H1 (cell line): ENCODE measurements around the gene CDKN2A. TPM values are rescaled to one million over a fixed set of nuclear protein-coding genes. Genes with fewer than 3 reads are reported as not detected.
A peak's percentile ranks its signal among the peaks of the same experiment; 100 is the strongest.

Experiments
- CTCF ChIA-PET: fragments of 300-600 bp; sonication (Branson Sonifier 250); formaldehyde crosslinking; loops from one replicate; lab custom pipeline; 2021; ENCODE audit not compliant: partially characterized antibody; lab: Charles Lee
- POLR2A ChIA-PET: fragments of 300-600 bp; sonication (Branson Sonifier 250); formaldehyde crosslinking; loops from one replicate; lab custom pipeline; 2021; ENCODE audit warnings: inconsistent platforms; ENCODE audit not compliant: partially characterized antibody; lab: Charles Lee
- DNase-seq, 2 experiments: peaks; one replicate each; pipeline versions ENCODE4 v3.0.0 to v3.0.0-alpha.2; 2010 to 2022; ENCODE audit warnings: low spot score in 2 of 2, low read depth in 1 of 2, mixed read lengths in 1 of 2
- FAIRE-seq: peaks from 2 replicates; lab custom pipeline; 2011; peaks lifted over from hg19 to GRCh38; lab: Jason Lieb, UNC
- H2AFZ ChIP-seq: 2 replicates; pipeline ENCODE4 v1.8.1; 2012; ENCODE audit warnings: low read length, inconsistent platforms
- H2AK5ac ChIP-seq: 2 replicates; pipeline ENCODE4 v1.6.1; 2013; ENCODE audit warnings: low read depth, low read length
- H2BK120ac ChIP-seq: replicated peaks from 2 replicates; pipeline ENCODE3; 2013; ENCODE audit warnings: low read depth, low read length, inconsistent platforms
- H2BK12ac ChIP-seq: 2 replicates; pipeline ENCODE4 v1.6.1; 2013; ENCODE audit warnings: low read depth, low read length
- H2BK15ac ChIP-seq: 2 replicates; pipeline ENCODE4 v1.6.1; 2013; ENCODE audit warnings: low read length
- H2BK20ac ChIP-seq: 2 replicates; pipeline ENCODE4 v1.6.1; 2013; ENCODE audit warnings: low read length
- H2BK5ac ChIP-seq: 2 replicates; pipeline ENCODE4 v1.6.1; 2013; ENCODE audit warnings: low read depth, low read length
- H3K14ac ChIP-seq: 2 replicates; pipeline ENCODE4 v1.6.1; 2013; ENCODE audit warnings: inconsistent platforms; ENCODE audit not compliant: insufficient read length
- H3K18ac ChIP-seq: 2 replicates; pipeline ENCODE4 v1.6.1; 2013; ENCODE audit warnings: low read length; ENCODE audit errors: extremely low read depth
- H3K23ac ChIP-seq: 2 replicates; pipeline ENCODE4 v1.6.1; 2013; ENCODE audit warnings: inconsistent platforms; ENCODE audit not compliant: insufficient read length
- H3K23me2 ChIP-seq: 2 replicates; pipeline ENCODE4 v1.6.1; 2013; ENCODE audit warnings: low read depth, low read length
- H3K27ac ChIP-seq: 2 replicates; pipeline ENCODE4 v1.6.1; 2011; ENCODE audit warnings: low read depth, low read length, inconsistent platforms
- H3K27me3 ChIP-seq, 4 experiments: replicated peaks in 1 of 4; 1 replicate in 1 of 4; 2 replicates in 3 of 4; pipeline versions ENCODE4 v1.6.1 to v1.8.1; 2011 to 2013; ENCODE audit warnings: low read length in 3 of 4, mild to moderate bottlenecking in 3 of 4, inconsistent platforms in 2 of 4, mixed read lengths in 2 of 4, moderate library complexity in 1 of 4; ENCODE audit not compliant: control insufficient read depth in 3 of 4, insufficient read depth in 3 of 4; ENCODE audit errors: extremely low read depth in 1 of 4
- H3K36me3 ChIP-seq, 4 experiments: 2 replicates each; pipeline versions ENCODE4 v1.6.1 to v1.8.1; 2011 to 2013; ENCODE audit warnings: mild to moderate bottlenecking in 4 of 4, low read length in 3 of 4, moderate library complexity in 2 of 4, control low read depth in 1 of 4, inconsistent platforms in 1 of 4; ENCODE audit not compliant: insufficient read depth in 4 of 4, control insufficient read depth in 2 of 4
- H3K4ac ChIP-seq: replicated peaks from 2 replicates; pipeline ENCODE3; 2013; ENCODE audit warnings: low read length, low read depth, mixed read lengths, inconsistent platforms; ENCODE audit not compliant: insufficient read length
- H3K4me1 ChIP-seq, 4 experiments: replicated peaks in 1 of 4; 1 replicate in 1 of 4; 2 replicates in 3 of 4; pipeline versions ENCODE4 v1.6.1 to v1.8.1; 2011 to 2013; ENCODE audit warnings: low read length in 3 of 4, inconsistent platforms in 2 of 4, mixed read lengths in 1 of 4; ENCODE audit not compliant: insufficient read depth in 4 of 4, control insufficient read depth in 3 of 4
- H3K4me2 ChIP-seq, 2 experiments: 2 replicates each; pipeline versions ENCODE4 v1.6.1 to v1.8.1; 2011 to 2013; ENCODE audit warnings: low read depth in 2 of 2, low read length in 2 of 2, control low read depth in 1 of 2, inconsistent platforms in 1 of 2, mild to moderate bottlenecking in 1 of 2; ENCODE audit not compliant: insufficient read depth in 1 of 2
- H3K4me3 ChIP-seq, 4 experiments: fragments of 200-600, 300-600 bp in 1 of 4; sonication (generic), shearing (Covaris generic), sonication (Bioruptor Twin) in 1 of 4; 2 replicates each; pipeline versions ENCODE4 v1.5.1 to v1.8.1; 2011 to 2016; ENCODE audit warnings: low read length in 4 of 4, low read depth in 3 of 4, control low read depth in 2 of 4, inconsistent platforms in 2 of 4, mild to moderate bottlenecking in 2 of 4, mixed read lengths in 1 of 4, moderate library complexity in 1 of 4; ENCODE audit not compliant: insufficient read depth in 2 of 4; ENCODE audit errors: extremely low read depth in 1 of 4
- H3K56ac ChIP-seq: replicated peaks from 2 replicates; pipeline ENCODE3; 2013; ENCODE audit warnings: low read depth, mild to moderate bottlenecking, mixed read lengths, low read length, inconsistent platforms; ENCODE audit not compliant: insufficient read length
- H3K79me1 ChIP-seq: 2 replicates; pipeline ENCODE4 v1.6.1; 2013; ENCODE audit warnings: low read depth, low read length, control low read depth
- H3K79me2 ChIP-seq, 2 experiments: 2 replicates each; pipeline versions ENCODE4 v1.6.1 to v1.8.1; 2012 to 2013; ENCODE audit warnings: low read length in 2 of 2, mild to moderate bottlenecking in 2 of 2, inconsistent platforms in 1 of 2; ENCODE audit not compliant: insufficient read depth in 2 of 2, control insufficient read depth in 1 of 2
- H3K9ac ChIP-seq, 4 experiments: replicated peaks in 1 of 4; 1 replicate in 1 of 4; 2 replicates in 3 of 4; pipeline versions ENCODE4 v1.6.1 to v1.8.1; 2011 to 2013; ENCODE audit warnings: low read depth in 3 of 4, low read length in 3 of 4, control low read depth in 2 of 4, mild to moderate bottlenecking in 2 of 4, moderate library complexity in 2 of 4, inconsistent platforms in 1 of 4; ENCODE audit errors: extremely low read depth in 1 of 4
- H3K9me3 ChIP-seq, 2 experiments: 2 replicates each; pipeline versions ENCODE4 v1.6.1 to v1.8.1; 2012 to 2013; ENCODE audit warnings: mild to moderate bottlenecking in 2 of 2, moderate library complexity in 2 of 2, control low read depth in 1 of 2, inconsistent platforms in 1 of 2, low read depth in 1 of 2, low read length in 1 of 2, mixed read lengths in 1 of 2; ENCODE audit not compliant: insufficient read depth in 2 of 2
- H4K20me1 ChIP-seq, 2 experiments: replicated peaks in 1 of 2; 2 replicates each; pipeline versions ENCODE3 to v1.8.1; 2011 to 2013; ENCODE audit warnings: inconsistent platforms in 2 of 2, low read length in 2 of 2, mild to moderate bottlenecking in 1 of 2; ENCODE audit not compliant: insufficient read depth in 2 of 2, control insufficient read depth in 1 of 2
- H4K5ac ChIP-seq: 2 replicates; pipeline ENCODE4 v1.6.1; 2013; ENCODE audit warnings: low read length, low read depth, mixed read lengths, inconsistent platforms; ENCODE audit not compliant: insufficient read length
- H4K8ac ChIP-seq: 2 replicates; pipeline ENCODE4 v1.8.0; 2013; ENCODE audit warnings: mild to moderate bottlenecking, moderate library complexity, low read length, inconsistent platforms; ENCODE audit not compliant: insufficient read depth; ENCODE audit errors: extremely low read depth
- H4K91ac ChIP-seq: replicated peaks from 2 replicates; pipeline ENCODE3; 2013; ENCODE audit warnings: low read length, mixed read lengths, inconsistent platforms; ENCODE audit not compliant: insufficient read length
- CEBPB ChIP-seq: IDR thresholded peaks from 2 replicates; pipeline ENCODE4 v1.6.1; 2012; ENCODE audit warnings: low read depth, low read length
- EZH2 ChIP-seq: fragments of 200-600 bp; sonication (generic); IDR thresholded peaks from 2 replicates; pipeline ENCODE4 v1.7.1; 2012; ENCODE audit warnings: low read depth, mild to moderate bottlenecking, moderate library complexity, low read length, inconsistent platforms; ENCODE audit not compliant: severe bottlenecking
- PHF8 ChIP-seq: fragments of 200-600 bp; sonication (generic); conservative IDR thresholded peaks from 2 replicates; pipeline ENCODE4 v1.7.1; 2012; ENCODE audit warnings: low read depth, mild to moderate bottlenecking, inconsistent platforms, low read length, moderate library complexity
- RNF2 ChIP-seq: fragments of 200-900, 300-1000 bp; sonication (generic); IDR thresholded peaks from 2 replicates; pipeline ENCODE4 v1.7.1; 2016; ENCODE audit warnings: borderline replicate concordance, low read depth, mild to moderate bottlenecking, antibody characterized with exemption, low read length; ENCODE audit not compliant: poor library complexity, severe bottlenecking; ENCODE audit errors: missing control alignments
- SP1 ChIP-seq: IDR thresholded peaks from 2 replicates; pipeline ENCODE4 v1.6.1; 2011; ENCODE audit warnings: low read depth, low read length
- SUZ12 ChIP-seq: fragments of 200-600 bp; sonication (generic); IDR thresholded peaks from 2 replicates; pipeline ENCODE4 v1.6.1; 2012; ENCODE audit warnings: mild to moderate bottlenecking, inconsistent platforms, low read length, moderate library complexity, mixed read lengths
- WGBS, 2 experiments: shearing (Covaris generic) in 1 of 2; methylation state at CpG; one replicate each; pipeline versions ENCODE4 v1.1.6 to v1.1.7; 2013 to 2015; ENCODE audit warnings: low lambda C conversion rate in 2 of 2, mixed read lengths in 2 of 2, inconsistent platforms in 1 of 2, low coverage in 1 of 2, missing lambda C conversion rate in 1 of 2; ENCODE audit not compliant: insufficient replicate concordance in 2 of 2, insufficient coverage in 1 of 2, insufficient read length in 1 of 2; ENCODE audit errors: extremely low coverage in 1 of 2, missing lambda C conversion rate in 1 of 2; 5-methylcytosine and 5-hydroxymethylcytosine counted together
- polyA plus RNA-seq, 7 experiments: library from polyadenylated mRNA; depleted of rRNA in 3 of 7; stranded (reverse) in 5 of 7; unstranded in 2 of 7; fragments of >200 nt in 5 of 7; fragments of 200-250 nt in 2 of 7; gene quantifications; 1 replicate in 5 of 7; 2 replicates in 1 of 7; 4 replicates in 1 of 7; pipeline versions ENCODE4 v1.2.1 to v1.2.3, GENCODE V29; 2011 to 2013; ENCODE audit warnings: missing spikeins in 2 of 7, mixed read lengths in 2 of 7
- total RNA-seq: library from RNA; stranded (reverse); fragmentation: NEBNext Ultra II Directional; extraction: Animal tissue kit (Norgen Biotek cat#: 25700); gene quantifications from 2 replicates; pipeline ENCODE4 v1.2.1, GENCODE V29; 2021
- TF ChIP-seq, protein P1 (sequence below): IDR thresholded peaks from 2 replicates; pipeline ENCODE4 v1.6.1; 2012; ENCODE audit warnings: inconsistent platforms

CDKN2A gene
- total and polyA plus RNA-seq, 2 of the 8 experiments (the other 6 are each of a cell fraction or from before 2014, with no cell fraction given), result 0.51 to 0.73 TPM

DNA sequence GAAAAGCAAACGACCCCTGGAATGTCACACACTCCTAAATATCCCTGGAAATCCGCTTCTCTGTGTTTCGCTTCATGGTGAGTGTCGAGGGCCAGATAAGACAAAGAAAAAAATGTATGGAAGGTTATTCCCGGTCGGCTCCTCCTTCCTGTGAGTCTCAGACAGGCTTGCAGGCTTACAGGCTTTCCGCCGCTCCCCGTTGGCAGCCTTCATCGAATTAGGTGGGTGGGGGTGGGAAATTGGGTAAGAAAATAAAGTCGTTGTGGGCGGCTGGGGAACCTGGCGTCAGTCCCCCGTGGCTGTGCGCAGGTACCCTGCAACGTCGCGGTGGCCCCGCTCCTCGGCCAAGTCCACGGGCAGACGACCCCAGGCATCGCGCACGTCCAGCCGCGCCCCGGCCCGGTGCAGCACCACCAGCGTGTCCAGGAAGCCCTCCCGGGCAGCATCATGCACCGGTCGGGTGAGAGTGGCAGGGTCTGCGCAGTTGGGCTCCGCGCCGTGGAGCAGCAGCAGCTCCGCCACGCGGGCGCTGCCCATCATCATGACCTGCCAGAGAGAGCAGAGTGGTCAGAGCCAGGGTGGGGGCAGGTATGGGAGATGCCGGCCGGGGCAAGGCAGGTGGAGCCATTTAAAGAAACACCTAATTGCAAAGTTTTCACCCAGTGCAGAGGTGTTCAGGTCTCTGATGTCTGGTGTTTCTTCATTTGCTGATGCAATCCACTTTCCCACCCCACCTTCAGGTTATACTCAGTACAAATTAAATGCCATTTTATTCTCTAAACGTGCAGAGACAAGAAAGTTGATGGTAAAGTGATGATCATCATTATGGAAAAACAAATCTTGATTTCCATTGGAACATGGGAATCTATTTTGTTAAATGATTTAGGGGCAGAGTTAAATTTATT lies 11.8 kb upstream of the CDKN2A start:
- H3K4me3 ChIP-seq, result peak overlapping the region; percentile 14 to 59 (median 34); a peak in 7 of 8 replicates
- no peak overlapping the region for H4K5ac ChIP-seq
- H2BK120ac ChIP-seq, result no peak overlapping the region
- no peak overlapping the region for H3K14ac ChIP-seq
- no peak overlapping the region for H3K56ac ChIP-seq
- peak; percentile 95 for TF ChIP-seq SUZ12
- TF ChIP-seq PHF8, result no peak
- peak; percentile 90 for TF ChIP-seq RNF2
- TF ChIP-seq, protein P1, sequence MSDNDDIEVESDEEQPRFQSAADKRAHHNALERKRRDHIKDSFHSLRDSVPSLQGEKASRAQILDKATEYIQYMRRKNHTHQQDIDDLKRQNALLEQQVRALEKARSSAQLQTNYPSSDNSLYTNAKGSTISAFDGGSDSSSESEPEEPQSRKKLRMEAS, result peak; percentile 45; the same call in 1 of the 2 replicates
- TF ChIP-seq SP1, result no peak
- 0 out of 2 replicates have a peak, but pooled peaks have one; percentile 26 for TF ChIP-seq CEBPB
- TF ChIP-seq EZH2, result peak; percentile 92
- H2BK5ac ChIP-seq, result 0 out of 2 replicates have a peak overlapping the region, but pooled peaks have one; percentile 9
- no peak overlapping the region for H2AK5ac ChIP-seq
- no peak overlapping the region for H2BK15ac ChIP-seq
- H4K91ac ChIP-seq, result no peak overlapping the region
- no peak overlapping the region for H3K27ac ChIP-seq
- peak in 1 of 2 experiments; percentile 73 for DNase-seq
- H3K23me2 ChIP-seq, result peaks cover 18% of the 10 kb centered on the region; the same call in 1 of the 2 replicates
- peak; percentile 13 for FAIRE-seq
- H3K9ac ChIP-seq, result no peak overlapping the region
- H4K8ac ChIP-seq, result no peak overlapping the region
- H3K4me1 ChIP-seq, result peaks cover 3 to 11% (median 5%) of the 10 kb centered on the region in 4 experiments; a peak in 6 of 7 replicates
- WGBS, 2 experiments, result 2% methylated on average over 44 of the region's 44 CpGs; no CpG with 5 or more reads in 1 of the 2 experiments
- no peak overlapping the region for H3K18ac ChIP-seq
- H2BK12ac ChIP-seq, result peak overlapping the region; percentile 22; the same call in 1 of the 2 replicates
- H3K9me3 ChIP-seq, result no peaks in the 10 kb centered on the region
- H3K23ac ChIP-seq, result no peak overlapping the region
- no peaks in the 10 kb centered on the region for H3K79me2 ChIP-seq
- no peak overlapping the region for H3K4ac ChIP-seq
- ChIA-PET POLR2A (no interaction called here), CTCF (interaction anchor here (3.4 to 4.1 kb wide), 5 partner anchors 9 to 194 kb away, joined by 23 to 57 read pairs (median 39); partner anchors contain the start of genes CDKN2A and CDKN2B-AS1)
- peaks cover 30 to 81% (median 54%) of the 10 kb centered on the region in 4 experiments for H3K27me3 ChIP-seq
- H3K36me3 ChIP-seq, result no peaks in the 10 kb centered on the region; a peak in 1 of 8 replicates
- H2AFZ ChIP-seq, result 0 out of 2 replicates have a peak overlapping the region, but pooled peaks have one; percentile 46
- no peaks in the 10 kb centered on the region for H3K79me1 ChIP-seq
- peaks cover 0 to 13% of the 10 kb centered on the region in 2 experiments for H4K20me1 ChIP-seq
- H3K4me2 ChIP-seq, result peak overlapping the region; percentile 88 to 95
- H2BK20ac ChIP-seq, result no peak overlapping the region
